ENCODE data around the gene SAFB. TPM values are rescaled to one million over a fixed set of nuclear protein-coding genes. Genes with fewer than 3 reads are reported as not detected.

The SAFB gene
- total and polyA plus RNA-seq, 2 of the 13 experiments (the other 11 are each of a cell fraction or from before 2014, with no cell fraction given), result 21.0 to 28.4 TPM

DNA sequence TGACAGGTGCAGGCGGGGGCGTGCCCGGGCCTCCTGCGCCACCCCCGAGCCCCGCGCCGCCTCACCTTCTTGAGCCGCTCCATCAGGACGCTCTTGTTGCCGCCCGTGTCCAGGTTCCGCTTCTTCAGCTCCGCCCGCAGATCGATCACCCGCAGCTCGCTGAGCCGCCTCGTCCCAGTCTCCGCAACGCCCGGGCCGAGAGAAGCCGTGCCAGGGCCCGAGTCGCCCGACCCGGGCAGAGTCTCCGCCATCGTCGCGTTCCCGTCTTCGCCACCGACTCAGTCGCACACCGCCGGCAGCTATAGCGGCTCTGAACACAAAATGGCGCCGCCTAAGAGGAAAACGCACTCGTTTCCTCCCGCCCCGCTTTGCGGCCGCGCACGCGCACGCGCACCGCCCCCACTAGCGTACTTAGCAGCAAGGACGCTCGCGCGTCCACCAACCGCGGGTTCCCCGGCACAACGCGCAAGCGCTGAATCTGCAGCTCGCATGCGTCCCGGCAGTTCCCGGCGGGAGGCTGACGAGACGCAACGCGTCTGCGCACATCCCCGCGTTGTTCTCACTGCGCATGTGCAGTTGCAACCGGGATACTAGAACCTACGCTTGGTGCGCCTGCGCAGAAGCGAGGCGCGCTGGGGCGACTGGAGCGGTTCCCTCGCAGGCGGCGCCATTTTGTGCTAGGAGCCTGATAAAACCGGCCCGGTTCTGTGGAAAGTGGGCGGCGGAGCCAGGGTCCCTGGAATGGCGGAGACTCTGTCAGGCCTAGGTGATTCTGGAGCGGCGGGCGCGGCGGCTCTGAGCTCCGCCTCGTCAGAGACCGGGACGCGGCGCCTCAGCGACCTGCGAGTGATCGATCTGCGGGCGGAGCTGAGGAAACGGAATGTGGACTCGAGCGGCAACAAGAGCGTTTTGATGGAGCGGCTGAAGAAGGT, at the start of gene SAFB, which contains the start of gene SAFB2 (continued):
- TF ChIP-seq E2F2 (CRISPR knock-in tag; IDR thresholded peaks at IDR 0.05; ENCODE audit: borderline replicate concordance) (peak; percentile 89; the same call in 1 of the 2 replicates), SATB2 (CRISPR knock-in tag; IDR thresholded peaks at IDR 0.05) (peak; percentile 66; the same call in 1 of the 2 replicates), MATR3 (CRISPR knock-in tag; IDR thresholded peaks at IDR 0.05) (no peak), ATF2 (CRISPR knock-in tag; IDR thresholded peaks at IDR 0.05) (peak; percentile 75), ZNF672 (CRISPR knock-in tag; IDR thresholded peaks at IDR 0.05) (no peak), ELF1 (CRISPR knock-in tag; IDR thresholded peaks at IDR 0.05) (peak; percentile 81), CBFB (CRISPR knock-in tag; IDR thresholded peaks at IDR 0.05) (no peak; the same call in 1 of the 2 replicates), ZNF17 (CRISPR knock-in tag; IDR thresholded peaks at IDR 0.05) (no peak), BCL3 (CRISPR knock-in tag; IDR thresholded peaks at IDR 0.05) (peak; percentile 87; the same call in 1 of the 2 replicates), HNRNPL (IDR thresholded peaks at IDR 0.05; ENCODE audit: low read depth, low read length) (no peak), ZNF576 (CRISPR knock-in tag; IDR thresholded peaks at IDR 0.05) (no peak; the same call in 1 of the 2 replicates), SSRP1 (CRISPR knock-in tag; IDR thresholded peaks at IDR 0.05) (no peak), FOXK2 (IDR thresholded peaks at IDR 0.05) (no peak), NCOA1 (CRISPR knock-in tag; IDR thresholded peaks at IDR 0.05) (peak; percentile 70; the same call in 1 of the 2 replicates), ZNF451 (CRISPR knock-in tag; IDR thresholded peaks at IDR 0.05) (0 out of 2 replicates have a peak, but pooled peaks have one; percentile 75), ZNF777 (CRISPR knock-in tag; IDR thresholded peaks at IDR 0.05) (peak; percentile 60; the same call in 1 of the 2 replicates), PPARG (CRISPR knock-in tag; conservative IDR thresholded peaks at IDR 0.05) (peak; percentile 64), SP140L (CRISPR knock-in tag; IDR thresholded peaks at IDR 0.05; ENCODE audit: borderline replicate concordance) (peak; percentile 53; the same call in 1 of the 2 replicates), RNF219 (CRISPR knock-in tag; IDR thresholded peaks at IDR 0.05) (no peak; the same call in 1 of the 2 replicates), PHB2 (IDR thresholded peaks at IDR 0.05; ENCODE audit: partially characterized antibody) (no peak)
- TF ChIP-seq, protein P1, sequence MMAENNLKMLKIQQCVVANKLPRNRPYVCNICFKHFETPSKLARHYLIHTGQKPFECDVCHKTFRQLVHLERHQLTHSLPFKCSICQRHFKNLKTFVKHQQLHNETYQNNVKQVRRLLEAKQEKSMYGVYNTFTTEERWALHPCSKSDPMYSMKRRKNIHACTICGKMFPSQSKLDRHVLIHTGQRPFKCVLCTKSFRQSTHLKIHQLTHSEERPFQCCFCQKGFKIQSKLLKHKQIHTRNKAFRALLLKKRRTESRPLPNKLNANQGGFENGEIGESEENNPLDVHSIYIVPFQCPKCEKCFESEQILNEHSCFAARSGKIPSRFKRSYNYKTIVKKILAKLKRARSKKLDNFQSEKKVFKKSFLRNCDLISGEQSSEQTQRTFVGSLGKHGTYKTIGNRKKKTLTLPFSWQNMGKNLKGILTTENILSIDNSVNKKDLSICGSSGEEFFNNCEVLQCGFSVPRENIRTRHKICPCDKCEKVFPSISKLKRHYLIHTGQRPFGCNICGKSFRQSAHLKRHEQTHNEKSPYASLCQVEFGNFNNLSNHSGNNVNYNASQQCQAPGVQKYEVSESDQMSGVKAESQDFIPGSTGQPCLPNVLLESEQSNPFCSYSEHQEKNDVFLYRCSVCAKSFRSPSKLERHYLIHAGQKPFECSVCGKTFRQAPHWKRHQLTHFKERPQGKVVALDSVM (CRISPR knock-in tag; IDR thresholded peaks at IDR 0.05), result no peak; the same call in 1 of the 2 replicates
